Cardiac fibroblast (primary cell): Measurements from ENCODE around the gene ZFP36.

Experiments
- DNase-seq, 2 donors: peaks; one replicate each; pipeline versions ENCODE4 v3.0.0 to v3.0.0-alpha.2; 2010; ENCODE audit warnings: low read depth in 2 of 2
- H3K4me3 ChIP-seq, 2 donors: replicated peaks in 1 of 2; 1 replicate in 1 of 2; 2 replicates in 1 of 2; pipeline ENCODE4 v1.5.1; 2011; ENCODE audit warnings: low read depth in 2 of 2, low read length in 2 of 2, mild to moderate bottlenecking in 2 of 2, moderate library complexity in 1 of 2
- TF ChIP-seq, protein P1 (sequence below): IDR thresholded peaks from one replicate; pipeline ENCODE4 v1.5.1; 2011; ENCODE audit warnings: low read depth, mild to moderate bottlenecking, low read length, inconsistent platforms

Gene ZFP36

DNA sequence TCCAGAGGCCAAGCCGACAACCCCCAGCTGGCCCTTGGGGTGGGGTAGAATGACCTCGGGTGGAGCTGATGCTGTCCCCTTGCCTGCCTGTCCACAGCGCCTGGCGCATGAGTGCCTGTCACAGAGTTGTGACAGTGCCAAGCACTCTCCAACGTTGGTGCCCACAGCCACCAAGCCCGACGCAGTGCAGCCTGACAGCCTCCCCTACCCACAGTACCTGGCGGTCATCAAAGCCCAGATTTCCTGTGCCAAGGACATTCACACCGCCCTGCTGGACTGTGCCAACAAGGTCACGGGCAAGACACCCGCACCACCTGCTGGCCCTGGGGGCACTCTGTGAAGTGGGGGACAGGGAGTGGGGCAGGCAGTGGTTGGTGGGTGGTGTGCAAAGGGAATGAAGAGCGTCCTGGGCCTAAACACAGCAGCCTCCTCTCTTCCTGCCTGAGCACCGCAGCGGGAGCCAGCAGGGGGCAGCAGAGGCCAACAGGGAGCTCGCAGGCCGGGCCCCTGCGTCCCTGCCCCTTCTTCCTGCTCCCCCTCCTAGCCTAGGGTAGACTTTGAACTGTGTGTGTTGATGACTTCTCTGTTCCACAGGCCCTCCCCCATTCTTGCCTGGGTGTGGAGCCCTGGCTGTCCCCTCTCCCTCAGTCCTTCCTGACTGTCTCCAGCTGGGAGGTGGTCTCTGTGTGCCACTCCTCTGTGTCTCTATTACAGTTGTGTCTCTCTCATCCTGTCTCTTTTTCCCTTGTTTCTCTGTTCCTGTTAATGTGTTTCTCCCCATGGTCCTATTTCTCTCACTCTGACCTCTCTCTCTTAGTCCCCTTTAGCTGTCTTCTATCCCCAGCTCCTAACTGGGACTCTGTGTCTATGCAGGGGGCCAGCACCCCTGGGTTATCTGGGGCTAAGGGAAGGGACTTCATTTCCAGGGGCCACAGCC, 9.0 kb upstream of the ZFP36 start:
- TF ChIP-seq, protein P1, sequence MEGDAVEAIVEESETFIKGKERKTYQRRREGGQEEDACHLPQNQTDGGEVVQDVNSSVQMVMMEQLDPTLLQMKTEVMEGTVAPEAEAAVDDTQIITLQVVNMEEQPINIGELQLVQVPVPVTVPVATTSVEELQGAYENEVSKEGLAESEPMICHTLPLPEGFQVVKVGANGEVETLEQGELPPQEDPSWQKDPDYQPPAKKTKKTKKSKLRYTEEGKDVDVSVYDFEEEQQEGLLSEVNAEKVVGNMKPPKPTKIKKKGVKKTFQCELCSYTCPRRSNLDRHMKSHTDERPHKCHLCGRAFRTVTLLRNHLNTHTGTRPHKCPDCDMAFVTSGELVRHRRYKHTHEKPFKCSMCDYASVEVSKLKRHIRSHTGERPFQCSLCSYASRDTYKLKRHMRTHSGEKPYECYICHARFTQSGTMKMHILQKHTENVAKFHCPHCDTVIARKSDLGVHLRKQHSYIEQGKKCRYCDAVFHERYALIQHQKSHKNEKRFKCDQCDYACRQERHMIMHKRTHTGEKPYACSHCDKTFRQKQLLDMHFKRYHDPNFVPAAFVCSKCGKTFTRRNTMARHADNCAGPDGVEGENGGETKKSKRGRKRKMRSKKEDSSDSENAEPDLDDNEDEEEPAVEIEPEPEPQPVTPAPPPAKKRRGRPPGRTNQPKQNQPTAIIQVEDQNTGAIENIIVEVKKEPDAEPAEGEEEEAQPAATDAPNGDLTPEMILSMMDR: peak; percentile 98
- no peak overlapping the region for H3K4me3 ChIP-seq
- peak; percentile 88 to 91 for DNase-seq

DNA sequence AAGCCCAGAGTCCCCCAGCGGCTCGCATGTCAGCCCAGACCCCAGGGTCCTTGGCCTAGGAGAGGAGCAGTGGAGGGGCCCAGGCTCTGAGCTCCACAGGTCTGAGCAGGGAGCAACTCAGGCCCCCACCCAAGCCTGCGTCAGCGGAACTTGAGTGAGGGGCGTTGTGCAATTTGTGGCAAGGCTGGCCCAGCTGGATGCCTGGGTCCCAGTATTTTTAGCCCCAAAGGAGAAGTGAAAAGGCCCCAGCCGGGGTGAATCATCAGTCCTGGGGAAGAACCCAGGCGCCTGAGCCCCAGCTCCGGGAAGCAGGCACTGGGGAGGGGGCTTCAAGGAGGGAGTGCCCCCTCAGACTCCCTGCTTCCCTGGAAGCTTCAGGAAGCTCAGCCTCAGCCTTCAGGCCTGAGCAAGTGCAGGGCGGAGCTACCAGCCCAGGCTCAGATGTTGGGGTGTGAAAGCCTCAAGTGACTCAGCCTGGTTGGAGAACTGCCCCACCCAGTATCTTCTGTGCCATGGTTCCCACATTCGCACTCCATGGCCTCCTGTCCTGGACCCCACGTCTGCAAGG, 8.3 kb upstream of the ZFP36 start:
- TF ChIP-seq, protein P1: no peak
- no peak overlapping the region for H3K4me3 ChIP-seq
- DNase-seq: peak; percentile 84 to 89

DNA sequence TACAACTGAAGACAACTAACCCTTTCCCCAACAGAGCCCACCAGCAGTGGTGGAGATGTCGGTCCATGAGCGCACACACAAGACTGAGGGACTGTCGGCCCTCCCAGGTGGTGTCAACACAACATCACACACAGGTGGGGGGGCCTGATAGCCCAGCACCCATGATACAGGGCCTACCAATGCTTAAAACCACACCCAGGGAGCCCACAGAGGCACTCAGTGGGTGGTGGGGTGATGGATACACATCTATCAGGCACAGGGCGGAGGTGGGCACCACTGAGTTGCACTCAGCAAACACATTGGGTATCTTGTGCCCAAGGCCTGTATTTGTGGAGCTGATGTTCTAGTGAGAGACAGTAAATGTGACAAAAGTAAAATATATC, 7.0 kb upstream of the ZFP36 start:
- no peak for DNase-seq
- H3K4me3 ChIP-seq: no peak overlapping the region
- TF ChIP-seq, protein P1: no peak

DNA sequence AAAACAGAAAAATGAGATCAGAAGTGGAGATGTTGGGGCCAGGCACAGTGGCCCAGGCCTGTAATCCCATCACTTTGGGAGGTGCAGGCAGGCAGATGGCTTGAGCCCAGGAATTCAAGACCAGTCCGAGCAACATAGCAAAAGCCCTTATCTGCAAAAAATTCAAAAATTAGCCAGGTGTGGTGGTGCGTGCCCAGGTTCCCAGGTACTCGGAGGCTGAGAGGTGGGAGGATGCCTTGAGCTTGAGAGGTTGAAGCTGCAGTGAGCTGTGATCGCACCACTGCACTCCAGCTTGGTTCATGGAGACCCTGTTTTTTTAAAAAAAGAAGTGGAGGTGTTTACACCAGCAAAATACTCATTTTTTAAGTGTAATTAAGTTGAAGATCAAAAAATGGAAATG, 6.6 kb upstream of the ZFP36 start:
- TF ChIP-seq, protein P1: no peak
- no peak overlapping the region for H3K4me3 ChIP-seq
- no peak for DNase-seq

DNA sequence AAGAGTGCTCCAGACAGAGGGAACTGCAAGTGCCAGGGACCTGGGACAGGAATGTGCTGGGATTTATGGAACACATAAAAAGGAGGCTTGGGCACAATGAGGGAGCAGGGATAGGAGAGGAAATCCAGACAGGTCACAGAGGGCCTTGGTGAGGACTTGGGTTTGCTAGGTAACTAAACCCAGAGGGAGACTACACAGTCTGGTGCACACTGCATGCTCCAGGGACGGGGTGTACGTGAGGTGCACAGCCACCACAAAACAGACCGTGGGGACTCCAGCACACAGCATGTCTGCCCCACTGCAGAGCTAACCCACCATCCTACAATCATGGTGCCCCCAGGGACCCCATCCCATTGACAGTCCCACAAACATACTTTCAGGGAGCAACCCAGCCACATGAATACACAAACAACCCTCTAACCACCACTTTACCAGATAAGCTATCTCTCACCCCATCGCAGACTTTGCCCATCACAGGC, 5.5 kb upstream of the ZFP36 start:
- TF ChIP-seq, protein P1: no peak
- DNase-seq: no peak
- H3K4me3 ChIP-seq: no peak overlapping the region

DNA sequence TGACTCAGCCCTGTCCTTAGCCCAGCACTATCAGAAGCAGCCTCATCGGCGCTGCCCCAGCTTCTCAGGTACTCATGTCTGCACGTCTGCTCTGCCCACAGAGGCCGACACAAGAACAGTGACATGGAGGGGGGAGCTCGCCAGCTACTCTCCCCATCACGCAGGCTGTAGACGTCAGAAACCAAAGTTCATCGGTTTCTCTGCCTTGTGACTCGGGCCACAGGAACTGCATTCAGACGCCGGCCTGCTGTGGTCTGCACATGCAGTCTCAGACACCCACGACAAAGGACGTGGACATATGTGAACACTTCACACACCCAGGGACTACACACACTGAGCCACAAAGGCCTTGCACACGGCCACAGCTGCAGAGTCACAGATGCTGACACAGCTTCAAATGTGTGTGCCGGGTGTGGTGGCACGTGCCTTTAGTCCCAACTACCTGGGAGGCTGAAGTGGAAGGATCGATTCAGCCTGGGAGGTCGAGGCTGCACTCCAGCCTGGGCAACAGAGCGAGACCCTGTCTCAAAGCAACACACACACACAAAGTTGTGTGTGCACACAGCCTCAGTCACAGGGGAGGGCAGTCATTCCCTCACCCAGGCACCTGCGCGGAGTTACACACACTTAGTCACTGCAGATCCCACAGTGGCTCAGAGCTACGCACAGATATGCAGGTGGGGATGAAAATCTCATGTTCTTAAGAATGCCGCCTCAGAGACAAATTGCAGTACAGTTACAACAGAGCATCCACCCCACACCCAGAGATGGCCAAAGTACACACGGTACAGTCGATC, 4.9 kb upstream of the ZFP36 start:
- H3K4me3 ChIP-seq: no peak overlapping the region
- TF ChIP-seq, protein P1: no peak
- DNase-seq: peak; percentile 79 to 88
